Medulla oblongata (tissue), 1 donor: ENCODE measurements around the gene SLC19A1.

Experiments used
- DNase-seq: peaks from one replicate; pipeline ENCODE4 v3.0.0-alpha.2; 2015; ENCODE audit errors: extremely low spot score

SLC19A1 gene

DNA sequence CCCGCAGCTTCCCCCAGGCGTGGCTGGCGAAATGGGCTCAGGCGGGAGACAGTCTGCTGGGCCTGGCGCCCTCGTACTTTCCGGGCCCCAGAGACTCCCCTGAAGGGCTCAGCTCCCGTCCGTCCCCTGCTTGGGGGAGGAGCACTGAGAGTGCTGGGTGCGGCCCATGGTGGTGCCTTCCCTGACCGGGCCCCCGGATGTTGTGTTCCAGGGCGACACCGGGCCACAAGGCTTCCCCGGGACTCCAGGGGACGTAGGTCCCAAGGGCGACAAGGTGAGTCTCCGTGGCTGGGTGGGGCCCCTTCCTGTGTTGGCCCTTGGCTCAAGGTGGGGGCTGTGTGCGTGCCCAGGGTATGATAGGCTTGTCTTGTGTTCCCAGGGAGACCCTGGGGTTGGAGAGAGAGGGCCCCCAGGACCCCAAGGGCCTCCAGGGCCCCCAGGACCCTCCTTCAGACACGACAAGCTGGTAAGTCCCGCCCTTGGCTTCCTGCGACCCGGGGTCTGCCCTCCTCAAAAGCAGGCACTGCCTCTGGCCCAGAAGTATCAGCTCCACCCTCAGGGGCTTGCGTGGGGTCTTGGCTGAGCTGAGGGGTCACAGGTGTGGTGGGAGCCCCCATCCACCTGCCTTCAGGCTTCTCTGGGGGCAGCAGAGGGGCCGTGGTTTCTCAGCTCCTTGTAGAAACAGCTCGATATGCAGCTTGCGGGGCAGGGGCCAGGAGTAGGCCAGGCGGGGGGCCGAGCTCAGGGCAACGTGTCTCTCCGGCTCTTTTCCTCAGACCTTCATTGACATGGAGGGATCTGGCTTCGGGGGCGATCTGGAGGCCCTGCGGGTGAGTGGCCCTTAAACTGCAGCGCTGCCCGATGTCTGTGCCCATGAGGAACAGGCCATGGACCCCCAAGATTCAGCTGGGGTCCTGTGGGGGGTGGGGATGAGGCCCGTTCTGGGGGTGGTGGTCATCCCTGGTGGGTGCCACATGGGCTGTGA is 62.3 kb downstream of the SLC19A1 start:
- no peak for DNase-seq

DNA sequence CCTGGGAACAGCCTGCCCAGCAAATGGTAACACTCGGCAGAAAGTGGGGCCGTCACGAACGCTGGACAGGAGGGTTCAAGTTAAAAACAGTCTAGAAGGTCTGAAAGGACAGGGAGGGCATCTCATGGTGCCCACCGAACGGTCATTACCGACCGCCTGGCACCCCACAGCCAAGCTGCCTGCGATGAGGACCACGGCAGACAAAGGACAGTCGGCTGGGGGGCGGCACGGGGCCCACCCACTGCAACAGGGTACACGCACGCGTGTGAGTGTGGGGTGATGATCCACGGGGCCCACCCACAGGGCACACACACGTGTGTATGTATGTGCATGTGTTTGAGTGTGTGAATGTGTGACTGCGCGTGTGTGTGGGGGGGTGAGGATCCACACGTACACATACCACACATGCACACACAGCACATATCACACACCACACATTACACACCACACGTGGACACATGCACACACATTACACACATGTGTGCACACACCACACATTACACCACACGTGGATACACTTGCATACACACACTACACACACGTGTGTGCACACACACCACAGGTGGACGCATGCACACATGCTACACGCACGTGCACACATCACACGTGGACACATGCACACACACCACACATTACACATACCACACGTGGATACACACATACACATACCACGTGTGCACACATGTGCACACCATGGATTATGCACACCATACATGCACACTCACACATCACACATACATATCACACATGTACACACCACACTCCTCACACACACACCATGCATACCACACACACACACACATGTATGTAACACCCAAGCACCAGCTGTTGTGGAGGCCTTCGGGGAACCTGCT is 63.2 kb downstream of the SLC19A1 start:
- DNase-seq: no peak

DNA sequence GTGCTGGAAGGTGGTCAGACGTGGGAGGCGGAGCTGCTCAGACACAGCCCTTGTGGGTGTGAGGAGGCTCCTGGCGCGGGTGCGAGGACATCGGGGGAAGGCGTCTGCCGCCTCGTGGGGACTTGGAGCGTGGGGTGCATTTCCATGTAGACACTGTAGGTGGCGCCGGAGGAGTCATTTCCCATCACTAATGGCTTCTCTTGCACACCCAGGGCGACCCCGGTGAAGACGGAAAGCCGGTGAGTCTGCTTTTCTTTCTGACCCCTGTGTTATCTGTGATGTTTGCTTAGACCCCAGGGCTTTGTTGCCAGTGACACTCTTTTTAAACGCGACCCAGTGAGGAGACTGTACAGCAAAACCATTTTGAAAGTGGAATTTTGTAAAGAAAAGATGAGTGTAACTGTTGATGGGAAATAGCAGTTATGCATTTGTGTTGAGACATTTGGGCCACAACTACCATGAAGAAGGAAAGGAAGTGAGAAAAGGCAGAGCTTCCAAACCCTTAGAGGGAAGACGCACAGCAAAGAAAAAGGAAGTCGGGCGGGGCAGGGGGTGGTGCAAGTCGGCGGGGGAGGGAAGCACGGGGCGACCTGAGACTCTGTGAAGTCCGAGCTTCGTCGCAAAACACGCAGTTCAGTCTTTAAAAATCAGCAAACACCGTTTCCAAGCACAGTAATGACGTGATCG is 64.0 kb downstream of the SLC19A1 start:
- DNase-seq: peak; percentile 77

DNA sequence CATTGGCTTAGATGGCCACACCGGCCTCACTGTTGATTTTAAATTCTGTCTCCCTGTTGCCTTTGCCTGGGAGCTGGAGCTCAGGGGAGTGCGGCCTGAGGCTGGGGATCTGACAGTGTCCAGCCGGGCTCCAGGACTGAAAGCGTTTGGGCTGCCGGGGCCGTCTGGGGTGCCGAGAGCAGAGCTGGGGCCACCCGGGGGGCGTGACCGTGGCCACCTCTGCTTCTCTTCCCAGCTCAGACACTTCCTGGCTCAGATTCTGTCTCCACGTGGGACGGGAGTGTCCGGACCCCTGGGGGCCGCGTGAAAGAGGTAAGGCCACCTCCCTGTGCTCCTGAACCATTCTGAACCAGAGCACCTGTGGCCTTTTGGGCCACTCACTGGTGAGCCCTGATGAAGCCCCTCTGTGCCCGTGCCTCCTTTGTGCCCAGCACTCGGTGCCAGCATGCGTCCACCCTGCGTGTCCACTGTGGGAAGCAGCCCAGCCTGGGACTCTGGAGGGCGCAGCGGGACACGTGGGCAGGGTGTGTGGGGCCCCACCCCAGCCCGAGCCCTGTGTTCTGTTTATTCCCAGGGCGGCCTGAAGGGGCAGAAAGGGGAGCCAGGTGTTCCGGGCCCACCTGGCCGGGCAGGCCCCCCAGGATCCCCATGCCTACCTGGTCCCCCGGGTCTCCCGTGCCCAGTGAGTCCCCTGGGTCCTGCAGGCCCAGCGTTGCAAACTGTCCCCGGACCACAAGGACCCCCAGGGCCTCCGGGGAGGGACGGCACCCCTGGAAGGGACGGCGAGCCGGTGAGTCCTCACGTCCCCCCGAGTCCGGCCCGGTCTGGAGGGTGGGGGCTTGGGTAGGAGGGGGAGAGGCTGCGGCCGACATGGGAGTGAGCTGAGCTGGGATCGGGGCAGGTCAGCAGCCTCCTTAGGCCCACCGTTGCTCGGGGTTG is 64.8 kb downstream of the SLC19A1 start:
- DNase-seq: no peak

DNA sequence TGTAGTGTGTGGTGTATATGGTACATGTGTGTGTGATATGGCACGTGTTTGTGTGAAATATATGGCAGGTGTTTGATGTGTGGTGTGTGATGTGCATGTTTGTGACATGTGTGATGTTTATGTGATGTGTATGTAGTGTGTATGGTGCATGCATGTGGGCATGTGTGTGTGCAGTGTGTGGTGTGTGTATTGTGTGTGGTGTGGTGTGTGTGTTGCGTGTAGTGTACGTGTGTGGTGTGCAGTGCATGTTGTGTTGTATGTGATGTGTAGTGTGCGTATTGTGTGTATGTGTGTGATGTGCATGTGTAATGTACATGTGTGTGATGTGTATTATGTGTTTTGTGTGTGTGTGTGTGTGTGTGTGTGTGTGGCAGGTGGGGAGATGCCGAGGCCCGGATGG is 65.7 kb downstream of the SLC19A1 start:
- DNase-seq: no peak

GRCh38 chr21:45475797-45476570 is 66.3 kb downstream of the SLC19A1 start:
- DNase-seq: no peak

GRCh38 chr21:45475004-45475685 is 67.1 kb downstream of the SLC19A1 start:
- no peak for DNase-seq

DNA sequence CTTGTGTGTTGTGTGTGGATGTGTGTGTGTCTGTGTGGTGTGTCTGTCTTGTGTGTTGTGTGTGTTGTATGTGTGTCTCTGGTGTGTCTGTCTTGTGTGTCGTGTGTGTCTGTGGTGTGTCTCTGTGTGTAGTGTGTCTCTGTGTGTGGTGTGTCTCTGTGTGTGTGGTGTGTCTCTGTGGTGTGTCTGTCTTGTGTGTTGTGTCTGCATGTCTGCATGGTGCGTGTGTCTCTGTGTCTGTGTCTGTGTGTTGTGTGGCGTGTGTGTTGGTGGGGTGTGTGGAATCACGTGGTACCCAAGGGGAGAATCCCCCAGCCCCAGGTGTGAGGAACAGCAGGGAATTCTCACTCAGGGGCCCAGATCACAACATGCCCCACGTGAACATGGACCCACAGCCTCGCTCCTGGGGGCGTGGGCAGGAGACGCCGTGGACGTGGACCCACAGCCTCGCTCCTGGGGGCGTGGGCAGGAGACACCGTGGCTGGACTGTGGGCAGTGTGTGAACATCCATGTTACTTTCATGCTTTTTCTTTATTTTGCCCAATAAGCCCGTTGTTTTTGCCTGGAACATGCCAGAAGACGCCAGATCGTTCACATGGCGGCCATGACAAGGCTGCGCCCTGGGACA is 67.8 kb downstream of the SLC19A1 start:
- DNase-seq: no peak

DNA sequence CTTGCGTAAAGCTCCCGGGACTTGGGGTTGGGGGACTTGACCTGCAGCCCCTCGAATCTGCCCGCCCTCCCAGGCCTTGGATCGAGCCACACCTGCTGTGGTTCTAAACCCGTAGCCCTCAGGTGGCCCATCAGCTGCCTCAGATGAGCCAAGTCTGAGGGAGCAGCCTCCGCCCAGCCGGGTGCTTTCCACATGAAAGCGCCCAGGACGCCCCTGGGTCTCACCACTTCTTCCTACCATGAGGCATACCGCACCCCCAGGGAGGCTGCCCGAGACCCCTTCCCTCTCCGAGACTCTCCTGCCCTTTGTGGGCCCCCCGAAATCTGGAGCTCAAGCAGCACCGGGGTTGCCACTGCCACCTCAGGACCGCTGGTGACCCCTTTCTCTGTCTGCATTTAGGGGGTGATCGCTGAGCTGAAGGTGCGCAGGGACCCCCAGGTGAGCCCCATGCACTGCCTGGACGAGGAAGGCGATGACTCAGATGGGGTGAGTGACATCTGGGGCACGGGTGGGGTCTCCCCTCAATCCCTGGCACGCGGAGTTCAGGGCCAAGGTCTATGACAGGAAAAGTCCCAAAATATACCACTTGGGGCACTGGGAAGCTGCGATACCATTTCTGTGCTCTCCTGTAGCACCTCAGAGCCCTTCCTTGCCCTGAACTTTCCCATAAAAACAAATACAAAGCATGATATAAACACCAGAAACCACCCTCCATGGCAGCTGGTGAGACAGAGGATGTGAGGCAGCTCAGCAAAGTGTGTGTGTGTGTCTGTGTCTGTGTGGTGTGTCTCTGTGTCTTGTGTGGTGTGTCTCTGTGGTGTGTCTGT is 68.5 kb downstream of the SLC19A1 start:
- no peak for DNase-seq

DNA sequence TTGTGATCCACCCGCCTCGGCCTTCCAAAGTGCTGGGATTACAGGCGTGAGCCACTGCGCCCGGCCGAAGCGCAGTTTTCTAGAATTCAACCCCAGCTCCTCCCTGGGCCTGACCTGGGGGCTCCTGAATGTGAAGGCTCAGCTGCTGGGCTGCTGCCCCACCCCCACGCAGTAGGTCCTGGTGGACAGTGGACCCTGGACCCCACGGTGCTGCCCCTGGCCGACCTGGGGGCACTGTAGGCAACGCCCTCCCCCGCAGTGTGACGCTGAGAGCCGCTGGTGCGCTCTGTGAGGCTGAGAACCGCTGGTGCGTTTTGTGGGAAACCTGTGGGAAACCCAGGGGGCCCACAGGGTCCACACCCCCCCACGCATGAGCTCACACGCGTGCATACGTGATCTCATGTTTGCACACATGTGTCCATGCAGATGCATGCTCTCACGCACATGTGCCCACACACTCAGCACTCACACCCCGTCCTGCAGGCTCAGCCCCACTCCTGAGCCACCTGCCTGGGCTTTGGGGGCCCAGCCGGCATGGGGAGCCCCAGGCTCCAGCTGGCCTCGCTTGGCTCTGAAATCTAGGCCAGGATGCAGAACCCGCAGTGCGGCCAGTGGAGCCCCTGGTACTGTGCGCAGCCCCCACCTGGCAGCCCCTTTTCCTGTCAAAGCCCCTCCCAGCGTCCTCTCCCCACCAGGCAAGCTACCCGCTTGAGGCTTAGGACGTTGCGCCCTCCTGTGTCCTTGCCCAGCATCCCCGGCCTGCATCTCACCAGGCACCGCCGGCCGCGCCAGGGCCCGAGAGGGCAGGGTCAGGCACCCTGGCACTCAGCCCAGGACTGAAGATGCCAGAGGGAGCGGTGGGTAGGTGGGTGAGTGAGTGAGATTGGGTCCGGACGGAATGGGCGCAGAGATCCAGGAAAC is 69.5 kb downstream of the SLC19A1 start:
- peak; percentile 63 for DNase-seq

GRCh38 chr21:45471525-45472221 is 70.6 kb downstream of the SLC19A1 start:
- no peak for DNase-seq

DNA sequence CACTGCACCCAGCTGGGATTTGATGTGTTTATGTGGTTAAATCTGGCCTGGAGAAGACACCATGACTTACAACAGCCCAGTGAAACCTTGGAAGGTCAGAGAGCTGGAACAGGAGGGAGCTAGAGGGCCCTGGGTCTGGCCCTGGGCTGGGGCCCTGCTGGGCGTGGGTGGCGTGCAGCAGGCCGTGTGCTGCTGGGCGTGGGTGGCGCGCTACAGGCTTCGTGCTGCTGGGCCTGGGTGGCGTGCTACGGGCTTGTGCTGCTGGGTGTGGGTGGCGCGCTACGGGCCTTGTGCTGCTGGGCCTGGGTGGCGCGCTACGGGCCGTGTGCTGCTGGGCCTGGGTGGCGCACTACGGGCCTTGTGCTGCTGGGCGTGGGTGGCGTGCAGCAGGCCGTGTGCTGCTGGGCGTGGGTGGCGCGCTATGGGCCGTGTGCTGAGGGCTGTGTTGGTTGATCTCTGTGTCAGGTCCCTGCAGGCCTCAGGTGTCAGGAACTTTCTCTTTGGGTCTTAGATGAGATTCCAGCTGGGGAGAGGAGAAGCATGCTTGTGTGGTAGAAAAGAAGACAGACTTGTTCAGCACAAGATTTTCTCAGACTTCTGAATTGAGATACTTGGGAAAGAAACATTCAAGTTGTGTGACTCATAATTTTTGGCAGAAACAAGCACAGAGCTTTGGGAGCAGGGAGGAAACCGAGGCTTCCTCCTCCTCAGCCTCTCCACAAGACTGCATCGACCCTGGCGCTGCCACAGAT is 71.3 kb downstream of the SLC19A1 start:
- no peak for DNase-seq

GRCh38 chr21:45470087-45470515 is 72.1 kb downstream of the SLC19A1 start:
- no peak for DNase-seq

DNA sequence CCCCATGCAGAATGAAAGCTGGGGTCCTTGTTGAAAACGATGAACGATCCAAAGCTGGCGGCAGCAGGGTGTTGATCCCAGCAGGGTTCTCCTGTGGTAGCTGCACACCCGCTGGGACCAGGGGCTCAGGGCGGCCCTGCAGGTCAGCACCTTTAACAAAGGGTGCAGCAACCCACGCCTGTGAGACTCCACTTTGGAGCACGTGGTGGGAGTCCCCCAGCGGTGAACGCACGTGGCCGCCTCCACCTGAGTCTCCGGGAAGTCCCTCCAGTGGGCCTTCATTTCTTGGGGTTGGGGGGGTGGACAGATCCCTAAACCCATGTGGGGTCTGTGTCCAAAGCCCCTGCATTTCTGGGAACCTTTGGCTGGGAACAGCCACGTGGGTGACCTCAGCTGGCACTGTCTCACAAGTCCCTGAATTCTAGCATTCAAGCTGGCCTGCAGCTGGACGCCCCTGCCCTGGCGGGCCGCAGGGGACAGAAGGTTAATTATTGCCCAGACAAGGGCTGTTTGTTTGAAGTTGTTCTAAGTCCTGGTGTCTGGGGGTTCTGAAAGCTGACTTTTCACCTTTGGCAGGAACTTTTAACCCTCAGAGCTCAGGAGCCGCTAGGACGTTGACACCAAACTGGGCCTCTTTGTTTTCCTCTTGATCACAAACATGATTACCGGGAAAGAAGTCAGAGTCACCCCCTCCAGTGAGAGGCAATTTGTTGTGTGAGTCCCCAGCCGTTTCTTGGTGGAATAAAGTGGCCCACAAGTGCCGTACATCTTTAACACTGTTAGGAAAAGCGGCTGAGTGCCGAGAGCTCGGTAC is 72.8 kb downstream of the SLC19A1 start:
- peak; percentile 87 for DNase-seq

GRCh38 chr21:45468971-45469272 is 73.3 kb downstream of the SLC19A1 start:
- no peak for DNase-seq
